HG03025 (cell line): Measurements from ENCODE around the gene CORO2B.
"Not testable (repeated sequence)": the region's sequence is repeated elsewhere in the genome, so short reads cannot be mapped to it uniquely, and the experiment has no call there.

Experiments used
- ATAC-seq: cut with Tn5 transposase; IDR thresholded peaks from one replicate; pipeline ENCODE4 v1.9.1; 2021; ENCODE audit warnings: mild to moderate bottlenecking, moderate library complexity; ENCODE audit not compliant: unreplicated experiment, low FRiP score

Gene CORO2B

GRCh38 chr15:68641376-68641775 is 62.6 kb downstream of the CORO2B start:
- no peak for ATAC-seq

- no peak for ATAC-seq
These were observed 63.7 kb downstream of the CORO2B start for GRCh38 chr15:68642491-68642845.

GRCh38 chr15:68643216-68643830 is 64.5 kb downstream of the CORO2B start:
- no peak for ATAC-seq

- no peak for ATAC-seq
These were observed 65.5 kb downstream of the CORO2B start for GRCh38 chr15:68644083-68644904.

- no peak for ATAC-seq
These were observed 66.2 kb downstream of the CORO2B start for GRCh38 chr15:68644996-68645395.

- no peak for ATAC-seq
These were observed 67.4 kb downstream of the CORO2B start for GRCh38 chr15:68646156-68646555.

- ATAC-seq = no peak
These were observed 67.9 kb downstream of the CORO2B start for GRCh38 chr15:68646696-68647095.

GRCh38 chr15:68647361-68647760 is 68.6 kb downstream of the CORO2B start:
- not testable (repeated sequence) for ATAC-seq

- no peak for ATAC-seq
These were observed 72.3 kb downstream of the CORO2B start for GRCh38 chr15:68650901-68651709.

- no peak for ATAC-seq
These were observed 73.2 kb downstream of the CORO2B start for GRCh38 chr15:68651916-68652525.

- no peak for ATAC-seq
These were observed 74.3 kb downstream of the CORO2B start for GRCh38 chr15:68653031-68653635.

GRCh38 chr15:68653801-68654200 is 75.0 kb downstream of the CORO2B start:
- ATAC-seq = no peak

- no peak for ATAC-seq
These were observed 76.2 kb downstream of the CORO2B start for GRCh38 chr15:68654786-68655560.

GRCh38 chr15:68655686-68656437 is 77.1 kb downstream of the CORO2B start:
- no peak for ATAC-seq

GRCh38 chr15:68656438-68656739 is 77.6 kb downstream of the CORO2B start:
- ATAC-seq = no peak

GRCh38 chr15:68658151-68658550 is 79.4 kb downstream of the CORO2B start:
- ATAC-seq = no peak

- ATAC-seq = no peak
These were observed 80.0 kb downstream of the CORO2B start for GRCh38 chr15:68658641-68659358.

GRCh38 chr15:68663526-68663925 is 84.7 kb downstream of the CORO2B start:
- ATAC-seq = no peak
